Stomach (tissue), 4 donors: Measurements from ENCODE around the gene CDC7.

Experiments
- POLR2A ChIP-seq, 4 donors: fragments of 450-650 bp; IDR thresholded peaks; one replicate each; pipeline ENCODE4 v1.6.1; 2016; ENCODE audit warnings: antibody characterized with exemption in 4 of 4, control low read depth in 2 of 4, mild to moderate bottlenecking in 1 of 4, moderate library complexity in 1 of 4
- TF ChIP-seq, protein P1 (sequence below), 7 experiments: fragments of 450-650 bp in 4 of 7; fragments of 200-600 bp in 3 of 7; sonication (generic) in 3 of 7; IDR thresholded peaks; one replicate each; pipeline ENCODE4 v1.5.1; 2016 to 2019; ENCODE audit warnings: antibody characterized with exemption in 7 of 7, control low read depth in 2 of 7, mild to moderate bottlenecking in 1 of 7

DNA sequence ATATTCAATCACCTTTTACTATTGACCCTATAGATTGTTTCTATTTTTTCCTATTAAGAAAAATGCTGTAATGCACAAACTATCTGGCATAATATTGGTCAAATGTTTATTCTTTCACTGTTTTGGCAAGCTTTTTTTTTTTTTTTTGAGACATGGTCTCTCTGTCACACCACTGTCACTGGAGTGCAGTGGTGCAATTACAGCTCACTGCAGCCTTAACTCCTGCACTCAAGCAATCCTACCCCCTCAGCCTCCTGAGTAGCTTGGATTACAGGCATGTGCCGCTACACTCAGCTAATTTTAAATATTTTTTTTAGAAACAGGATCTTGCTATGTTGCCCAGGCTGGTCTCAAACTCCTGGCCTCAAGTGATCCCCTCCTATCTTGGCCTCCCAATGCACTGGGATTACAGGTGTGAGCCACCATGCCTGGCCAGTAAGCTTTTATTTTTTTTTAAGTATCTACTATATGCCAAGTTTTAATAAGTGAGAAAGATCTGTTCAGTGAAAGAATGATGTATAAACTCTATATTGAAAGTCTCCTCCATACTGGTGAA, 3.4 kb downstream of the CDC7 start:
- TF ChIP-seq, protein P1, sequence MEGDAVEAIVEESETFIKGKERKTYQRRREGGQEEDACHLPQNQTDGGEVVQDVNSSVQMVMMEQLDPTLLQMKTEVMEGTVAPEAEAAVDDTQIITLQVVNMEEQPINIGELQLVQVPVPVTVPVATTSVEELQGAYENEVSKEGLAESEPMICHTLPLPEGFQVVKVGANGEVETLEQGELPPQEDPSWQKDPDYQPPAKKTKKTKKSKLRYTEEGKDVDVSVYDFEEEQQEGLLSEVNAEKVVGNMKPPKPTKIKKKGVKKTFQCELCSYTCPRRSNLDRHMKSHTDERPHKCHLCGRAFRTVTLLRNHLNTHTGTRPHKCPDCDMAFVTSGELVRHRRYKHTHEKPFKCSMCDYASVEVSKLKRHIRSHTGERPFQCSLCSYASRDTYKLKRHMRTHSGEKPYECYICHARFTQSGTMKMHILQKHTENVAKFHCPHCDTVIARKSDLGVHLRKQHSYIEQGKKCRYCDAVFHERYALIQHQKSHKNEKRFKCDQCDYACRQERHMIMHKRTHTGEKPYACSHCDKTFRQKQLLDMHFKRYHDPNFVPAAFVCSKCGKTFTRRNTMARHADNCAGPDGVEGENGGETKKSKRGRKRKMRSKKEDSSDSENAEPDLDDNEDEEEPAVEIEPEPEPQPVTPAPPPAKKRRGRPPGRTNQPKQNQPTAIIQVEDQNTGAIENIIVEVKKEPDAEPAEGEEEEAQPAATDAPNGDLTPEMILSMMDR (IDR thresholded peaks at IDR 0.05) = no peak
- no peak for TF ChIP-seq POLR2A (IDR thresholded peaks at IDR 0.05)
